ENCODE measurements around the gene PBX3. TPM values are rescaled to one million over a fixed set of nuclear protein-coding genes. Genes with fewer than 3 reads are reported as not detected.
A peak's percentile ranks its signal among the peaks of the same experiment; 100 is the strongest.

PBX3 gene
- total and polyA plus RNA-seq, 9 of the 15 experiments (the other 6 are each of a cell fraction or from before 2014, with no cell fraction given) = 0.14 to 5.8 (median 0.92) TPM

DNA sequence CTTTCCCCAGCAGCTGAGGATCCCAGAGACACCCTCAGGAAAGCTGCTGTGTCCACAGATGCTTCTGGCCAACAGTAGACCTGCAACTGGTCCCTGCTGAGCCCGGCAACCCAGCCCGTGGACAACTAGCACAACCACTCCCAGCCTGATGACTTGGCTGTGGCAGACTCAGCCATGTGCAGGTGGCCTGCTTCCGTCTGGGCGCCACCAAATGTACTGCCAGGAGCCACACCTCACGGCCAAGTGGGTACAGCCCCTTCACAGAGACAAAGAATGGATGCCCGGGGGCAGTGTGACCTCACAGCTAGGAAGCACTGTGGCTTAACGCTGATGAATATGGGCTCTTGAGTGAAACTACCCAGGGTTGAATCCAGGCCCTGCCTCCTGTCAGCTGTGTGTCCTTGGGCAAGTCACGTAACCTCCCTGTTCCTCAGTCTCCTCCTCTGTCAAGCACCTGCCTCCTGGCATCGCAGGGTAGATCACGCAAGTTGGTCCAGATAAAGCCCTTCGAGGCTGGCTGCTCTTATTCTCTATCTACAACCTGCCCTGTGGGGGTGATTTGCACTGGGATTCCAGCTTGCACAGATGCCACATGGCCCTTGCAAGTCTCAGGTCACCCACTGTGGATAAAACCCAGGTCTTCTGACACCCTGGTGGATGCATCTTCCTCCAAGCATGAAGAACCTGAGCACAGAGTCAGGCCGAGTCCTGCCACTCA is 225.0 kb downstream of the PBX3 start:
- Histone ChIP-seq H3K9me1 (ENCODE audit: control insufficient read depth, insufficient read depth, low read length) (no peaks in the 10 kb centered on the region), H3K9me3 (replicated peaks; ENCODE audit: control insufficient read depth, insufficient read depth, low read depth, low read length) (no peaks in the 10 kb centered on the region), H3K4me1 (replicated peaks in 1 of 2; ENCODE audit: control insufficient read depth in 2 of 2, insufficient read depth in 2 of 2, low read length in 2 of 2) (no peaks in the 10 kb centered on the region), H3K27ac (ENCODE audit: extremely low read depth, low read depth, low read length) (no peak overlapping the region), H3K27me3 (ENCODE audit: control insufficient read depth in 2 of 2, insufficient read depth in 2 of 2, low read length in 2 of 2) (peaks cover 2 to 24% of the 10 kb centered on the region in 2 experiments; a peak in 2 of 5 replicates), H4K20me1 (replicated peaks; ENCODE audit: control insufficient read depth, insufficient read depth, low read length) (no peaks in the 10 kb centered on the region), H3K9ac (ENCODE audit: insufficient read depth in 1 of 2, low read depth in 2 of 2, low read length in 2 of 2) (no peak overlapping the region), H2AFZ (ENCODE audit: low read depth, low read length) (no peak overlapping the region), H3K36me3 (ENCODE audit: control insufficient read depth, insufficient read depth, low read length) (no peaks in the 10 kb centered on the region), H3K4me2 (ENCODE audit: insufficient read depth, low read length) (no peak overlapping the region), H3K79me2 (ENCODE audit: control insufficient read depth, insufficient read depth, low read length) (no peaks in the 10 kb centered on the region), H3K4me3 (no peak overlapping the region)
- ChIA-PET CTCF (ENCODE audit: low intra/inter-chr PET ratio) (no interaction called here), POLR2A (no interaction called here)
- ATAC-seq (no peak), DNase-seq (ENCODE audit: extremely low read depth in 1 of 4, low spot score in 3 of 4) (no peak), FAIRE-seq (no peak)
- intact Hi-C loops (cut with micrococcal nuclease) (no loop called here), in situ Hi-C loops (cut with MboI) (no loop called here)
- TF ChIP-seq SMAD2 (IDR thresholded peaks at IDR 0.05; ENCODE audit: low read depth, low read length) (no peak), ZFP36 (IDR thresholded peaks at IDR 0.05; ENCODE audit: low read depth, low read length, partially characterized antibody) (peak; percentile 5)
- 0% methylated on average over 12 of the region's 12 CpGs for WGBS (ENCODE audit: insufficient coverage, low coverage, missing lambda C conversion rate)
- BruUV-seq (replicated peaks) = no TSS peak

GRCh38 chr9:125973547-125973946 is 226.4 kb downstream of the PBX3 start:
- H3K79me2 ChIP-seq (ENCODE audit: control insufficient read depth, insufficient read depth, low read length) = no peaks in the 10 kb centered on the region
- H3K4me1 ChIP-seq (replicated peaks in 1 of 2; ENCODE audit: control insufficient read depth in 2 of 2, insufficient read depth in 2 of 2, low read length in 2 of 2) = no peaks in the 10 kb centered on the region
- CTCF ChIA-PET (ENCODE audit: low intra/inter-chr PET ratio) = no interaction called here
- no peak overlapping the region for H3K9ac ChIP-seq (ENCODE audit: insufficient read depth in 1 of 2, low read depth in 2 of 2, low read length in 2 of 2)
- peaks cover 0 to 20% of the 10 kb centered on the region in 2 experiments; a peak in 2 of 5 replicates for H3K27me3 ChIP-seq (ENCODE audit: control insufficient read depth in 2 of 2, insufficient read depth in 2 of 2, low read length in 2 of 2)
- H3K27ac ChIP-seq (ENCODE audit: extremely low read depth, low read depth, low read length) = no peak overlapping the region
- DNase-seq (ENCODE audit: extremely low read depth in 1 of 4, low spot score in 3 of 4) (no peak), FAIRE-seq (no peak), ATAC-seq (no peak)
- H2AFZ ChIP-seq (ENCODE audit: low read depth, low read length) = no peak overlapping the region
- no peaks in the 10 kb centered on the region for H3K9me1 ChIP-seq (ENCODE audit: control insufficient read depth, insufficient read depth, low read length)
- no peaks in the 10 kb centered on the region for H3K36me3 ChIP-seq (ENCODE audit: control insufficient read depth, insufficient read depth, low read length)
- POLR2A ChIA-PET = interaction anchor here (0.7 kb wide), 1 partner anchor 14 kb away, joined by 3 read pairs; no protein-coding TSS in a partner anchor
- BruUV-seq (replicated peaks) = no TSS peak
- no peaks in the 10 kb centered on the region for H3K9me3 ChIP-seq (replicated peaks; ENCODE audit: control insufficient read depth, insufficient read depth, low read depth, low read length)
- H4K20me1 ChIP-seq (replicated peaks; ENCODE audit: control insufficient read depth, insufficient read depth, low read length) = no peaks in the 10 kb centered on the region
- 0 out of 2 replicates have a peak, but pooled peaks have one; percentile 28 for TF ChIP-seq ZKSCAN1 (IDR thresholded peaks at IDR 0.05; ENCODE audit: low read depth, low read length)
- no peak for TF ChIP-seq HDAC1 (IDR thresholded peaks at IDR 0.05)
- in situ Hi-C loops (cut with MboI) = no loop called here
- intact Hi-C loops (cut with micrococcal nuclease) = no loop called here
- 1% methylated on average over 10 of the region's 10 CpGs for WGBS (ENCODE audit: insufficient coverage, low coverage, missing lambda C conversion rate)
- H3K4me2 ChIP-seq (ENCODE audit: insufficient read depth, low read length) = no peak overlapping the region
- no peak overlapping the region for H3K4me3 ChIP-seq
